Peyer's patch (tissue), 4 donors: ENCODE data around the gene MEPCE.

ENCODE experiments used
- CTCF ChIP-seq, 6 experiments: fragments of 450-650 bp in 4 of 6; fragments of 200-600 bp in 2 of 6; sonication (generic) in 1 of 6; IDR thresholded peaks; one replicate each; pipeline ENCODE4 v1.5.1; 2017 to 2019; ENCODE audit warnings: antibody characterized with exemption in 6 of 6, mild to moderate bottlenecking in 3 of 6, moderate library complexity in 1 of 6
- POLR2A ChIP-seq, 2 donors: fragments of 450-650 bp; IDR thresholded peaks; one replicate each; pipeline ENCODE4 v1.5.1; 2017; ENCODE audit warnings: antibody characterized with exemption in 2 of 2, mild to moderate bottlenecking in 2 of 2, moderate library complexity in 2 of 2

DNA sequence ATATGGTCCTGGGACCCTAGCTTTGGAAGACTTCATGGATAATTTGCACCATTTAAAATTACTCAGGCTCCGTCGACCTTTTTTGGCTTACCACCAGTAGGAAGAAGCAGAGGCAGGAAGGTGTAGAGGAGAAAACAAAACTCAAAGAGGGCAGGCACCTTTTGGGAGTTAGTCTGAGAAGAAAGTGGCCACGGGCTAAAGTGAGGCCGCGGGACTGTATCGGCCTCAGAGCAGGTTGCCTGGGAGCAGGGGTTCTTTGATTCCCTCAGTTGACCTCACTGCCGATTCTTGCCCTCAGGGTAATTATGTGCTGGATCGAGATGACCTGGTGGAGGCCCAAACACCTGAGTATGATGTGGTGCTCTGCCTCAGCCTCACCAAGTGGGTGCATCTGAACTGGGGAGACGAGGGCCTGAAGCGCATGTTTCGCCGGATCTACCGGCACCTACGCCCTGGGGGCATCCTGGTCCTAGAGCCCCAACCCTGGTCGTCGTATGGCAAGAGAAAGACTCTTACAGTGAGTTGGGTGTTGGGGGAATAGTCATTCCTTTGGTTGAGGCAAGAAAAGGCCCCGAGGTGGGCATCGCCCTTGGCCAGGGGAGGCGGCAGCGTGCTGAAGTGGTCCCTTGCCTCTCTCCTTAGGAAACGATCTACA, 3.1 kb downstream of the MEPCE start:
- TF ChIP-seq POLR2A (IDR thresholded peaks at IDR 0.05), result no peak
- no peak for TF ChIP-seq CTCF (IDR thresholded peaks at IDR 0.05)
